GM10266 (cell line): ENCODE measurements around the gene FHOD1.

Source experiments
- DNase-seq: peaks from one replicate; pipeline ENCODE4 v3.0.0; 2012; ENCODE audit errors: extremely low spot score
- CTCF ChIP-seq: IDR thresholded peaks from 2 replicates; pipeline ENCODE4 v1.5.1; 2012; ENCODE audit warnings: mild to moderate bottlenecking, low read depth; ENCODE audit not compliant: control insufficient read depth, insufficient read depth; ENCODE audit errors: missing control alignments

Gene FHOD1

DNA sequence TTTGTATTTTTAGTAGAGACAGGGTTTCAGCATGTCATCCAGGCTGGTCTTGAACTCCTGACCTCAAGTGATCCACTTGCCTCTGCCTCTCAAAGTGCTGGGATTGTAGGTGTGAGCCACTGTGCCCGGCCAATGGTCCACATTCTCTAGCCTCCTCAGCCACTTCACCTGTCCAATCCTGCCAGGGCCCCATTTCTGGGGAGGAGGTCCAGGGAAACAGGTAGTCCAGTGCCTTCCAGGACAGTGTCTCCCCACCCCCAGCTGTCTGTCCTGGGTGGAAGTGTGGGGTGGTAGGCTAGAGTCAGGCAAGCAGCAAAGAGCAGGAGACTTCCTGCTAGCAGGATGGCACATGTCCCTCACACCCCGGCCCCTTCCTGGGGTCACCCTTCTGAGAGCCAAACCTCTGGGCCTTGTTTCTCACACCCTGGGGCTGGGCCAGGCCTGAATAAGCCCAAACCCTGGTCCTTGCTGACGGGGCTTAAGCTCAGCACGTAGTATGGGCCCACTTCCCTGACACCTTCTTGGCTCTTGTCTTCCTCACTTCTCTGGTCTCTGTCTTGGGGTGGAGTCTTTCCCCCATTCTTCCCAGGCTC is 5.0 kb downstream of the FHOD1 start:
- no peak for DNase-seq
- TF ChIP-seq CTCF = no peak

- no peak for TF ChIP-seq CTCF
- DNase-seq = no peak
Observed at GRCh38 chr16:67241008-67241900, 6.0 kb downstream of the FHOD1 start.

DNA sequence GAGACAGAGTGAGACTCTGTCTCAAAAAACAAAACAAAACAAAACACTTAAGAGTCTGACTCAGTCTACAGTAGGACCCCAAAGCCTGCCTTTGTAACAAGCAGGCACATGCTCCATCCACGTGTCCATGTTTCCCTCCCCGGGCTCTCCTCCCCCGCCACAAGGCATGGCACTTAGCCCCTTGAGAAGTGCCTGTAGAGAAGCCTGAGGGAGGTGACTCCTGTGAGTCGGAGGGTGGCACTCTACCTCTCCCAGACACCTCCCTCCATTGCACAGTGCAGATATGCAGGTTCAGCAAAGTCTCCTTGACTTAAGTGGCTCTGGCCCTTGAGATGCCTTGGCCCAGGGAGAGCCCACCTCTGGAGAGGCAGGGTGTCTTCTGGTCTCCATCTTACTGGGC is 6.8 kb downstream of the FHOD1 start:
- no peak for TF ChIP-seq CTCF
- no peak for DNase-seq

- DNase-seq = no peak
- no peak for TF ChIP-seq CTCF
Observed at GRCh38 chr16:67238806-67239470, 8.3 kb downstream of the FHOD1 start.

- no peak for TF ChIP-seq CTCF
- no peak for DNase-seq
Observed at GRCh38 chr16:67238278-67238575, 9.1 kb downstream of the FHOD1 start.

DNA sequence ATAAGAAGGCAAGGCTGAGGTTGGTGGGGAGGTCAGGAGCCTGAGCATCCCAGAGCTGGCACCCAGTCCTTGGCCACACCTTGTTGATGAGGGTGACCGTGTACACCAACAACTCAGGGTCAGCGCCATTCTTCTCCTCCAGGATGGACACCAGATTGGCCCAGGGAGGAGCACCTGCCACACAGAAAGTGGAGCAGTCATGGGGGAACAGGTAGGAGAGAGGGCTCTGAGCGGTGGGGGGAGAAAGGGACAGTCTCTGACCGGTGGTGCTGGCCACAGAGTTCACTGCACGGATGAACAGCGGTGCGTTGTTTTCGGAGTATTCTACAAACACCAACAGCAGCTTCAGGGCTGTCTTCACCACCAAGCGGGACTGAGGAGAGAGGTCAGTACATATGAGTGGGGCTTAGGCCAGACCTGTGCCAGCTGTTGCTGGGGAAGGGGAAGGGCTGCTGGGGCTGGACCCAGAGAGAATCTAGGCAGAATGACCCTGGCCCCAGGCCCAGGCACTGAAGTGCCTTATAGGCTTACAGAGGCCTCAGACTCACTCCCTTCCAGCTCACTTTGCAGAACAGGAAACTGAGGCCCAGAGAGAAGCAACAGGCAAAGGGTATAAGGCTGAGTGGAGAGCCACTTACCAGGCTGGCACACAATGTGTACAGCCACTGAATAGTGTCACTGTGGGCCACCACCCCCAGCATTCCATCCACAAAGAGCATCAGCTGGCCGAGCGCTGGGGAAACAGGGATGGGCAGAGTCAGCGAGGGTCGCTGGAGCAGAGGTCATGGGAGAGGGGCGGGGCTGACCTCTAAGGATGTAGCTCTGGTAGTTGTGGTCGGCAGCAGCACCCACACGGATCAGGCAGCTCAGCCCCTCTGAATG is 9.6 kb downstream of the FHOD1 start:
- DNase-seq = no peak
- TF ChIP-seq CTCF = no peak
